Uterus (tissue), 2 donors: ENCODE results near the gene TRMT2A.

Source experiments
- POLR2A ChIP-seq, 2 donors: fragments of 450-650 bp; IDR thresholded peaks; one replicate each; pipeline ENCODE4 v1.6.1; 2016; ENCODE audit warnings: antibody characterized with exemption in 2 of 2, mild to moderate bottlenecking in 1 of 2, moderate library complexity in 1 of 2
- TF ChIP-seq, protein P1 (sequence below), 4 experiments: fragments of 200-600 bp in 2 of 4; fragments of 450-650 bp in 2 of 4; sonication (generic) in 2 of 4; IDR thresholded peaks; one replicate each; pipeline ENCODE4 v1.5.1; 2016 to 2019; ENCODE audit warnings: antibody characterized with exemption in 4 of 4, mild to moderate bottlenecking in 2 of 4, moderate library complexity in 1 of 4

GRCh38 chr22:20063271-20064139 is 53.5 kb downstream of the TRMT2A start:
- TF ChIP-seq, protein P1, sequence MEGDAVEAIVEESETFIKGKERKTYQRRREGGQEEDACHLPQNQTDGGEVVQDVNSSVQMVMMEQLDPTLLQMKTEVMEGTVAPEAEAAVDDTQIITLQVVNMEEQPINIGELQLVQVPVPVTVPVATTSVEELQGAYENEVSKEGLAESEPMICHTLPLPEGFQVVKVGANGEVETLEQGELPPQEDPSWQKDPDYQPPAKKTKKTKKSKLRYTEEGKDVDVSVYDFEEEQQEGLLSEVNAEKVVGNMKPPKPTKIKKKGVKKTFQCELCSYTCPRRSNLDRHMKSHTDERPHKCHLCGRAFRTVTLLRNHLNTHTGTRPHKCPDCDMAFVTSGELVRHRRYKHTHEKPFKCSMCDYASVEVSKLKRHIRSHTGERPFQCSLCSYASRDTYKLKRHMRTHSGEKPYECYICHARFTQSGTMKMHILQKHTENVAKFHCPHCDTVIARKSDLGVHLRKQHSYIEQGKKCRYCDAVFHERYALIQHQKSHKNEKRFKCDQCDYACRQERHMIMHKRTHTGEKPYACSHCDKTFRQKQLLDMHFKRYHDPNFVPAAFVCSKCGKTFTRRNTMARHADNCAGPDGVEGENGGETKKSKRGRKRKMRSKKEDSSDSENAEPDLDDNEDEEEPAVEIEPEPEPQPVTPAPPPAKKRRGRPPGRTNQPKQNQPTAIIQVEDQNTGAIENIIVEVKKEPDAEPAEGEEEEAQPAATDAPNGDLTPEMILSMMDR (IDR thresholded peaks at IDR 0.05): no peak
- no peak for TF ChIP-seq POLR2A (IDR thresholded peaks at IDR 0.05)
